Measurements from ENCODE around the gene FGD4.

DNA sequence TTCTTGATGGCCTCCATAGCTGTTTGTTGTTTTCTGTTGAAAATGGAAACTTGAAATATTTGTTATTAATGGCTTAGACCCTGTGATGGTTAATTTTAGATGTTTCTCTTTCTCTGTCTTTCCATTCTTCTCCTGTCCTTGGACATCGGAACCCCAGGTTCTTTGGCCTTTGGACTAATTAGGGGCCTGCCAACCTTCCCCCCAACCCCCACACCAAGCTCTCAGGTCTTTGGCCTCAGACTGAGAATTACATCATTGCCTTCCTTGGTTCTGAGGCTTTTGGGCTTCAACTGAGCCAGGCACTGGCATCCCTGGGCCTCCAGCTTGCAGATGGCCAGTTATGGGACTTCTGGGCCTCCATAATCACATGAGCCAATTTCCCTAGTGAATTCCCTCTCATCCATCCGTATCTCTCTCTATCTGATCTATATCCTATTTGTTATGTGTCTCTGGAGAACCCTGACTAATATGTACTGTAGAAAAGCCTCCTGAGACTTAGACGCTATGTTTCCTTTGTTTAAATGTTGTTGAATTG, 71.6 kb downstream of the FGD4 start:
- TF ChIP-seq FOS (IDR thresholded peaks at IDR 0.05; ENCODE audit: low read depth, low read length) (no peak), BHLHE40 (IDR thresholded peaks at IDR 0.05; ENCODE audit: low read depth, low read length) (no peak), POLR2A (IDR thresholded peaks at IDR 0.05; ENCODE audit: low read depth, low read length) (no peak), MXI1 (IDR thresholded peaks at IDR 0.05; ENCODE audit: borderline replicate concordance, low read depth, low read length) (no peak), NFE2L2 (IDR thresholded peaks at IDR 0.05; ENCODE audit: low read depth, low read length) (no peak), MAFK (IDR thresholded peaks at IDR 0.05; ENCODE audit: low read depth, low read length) (no peak)
- TF ChIP-seq, protein P1, sequence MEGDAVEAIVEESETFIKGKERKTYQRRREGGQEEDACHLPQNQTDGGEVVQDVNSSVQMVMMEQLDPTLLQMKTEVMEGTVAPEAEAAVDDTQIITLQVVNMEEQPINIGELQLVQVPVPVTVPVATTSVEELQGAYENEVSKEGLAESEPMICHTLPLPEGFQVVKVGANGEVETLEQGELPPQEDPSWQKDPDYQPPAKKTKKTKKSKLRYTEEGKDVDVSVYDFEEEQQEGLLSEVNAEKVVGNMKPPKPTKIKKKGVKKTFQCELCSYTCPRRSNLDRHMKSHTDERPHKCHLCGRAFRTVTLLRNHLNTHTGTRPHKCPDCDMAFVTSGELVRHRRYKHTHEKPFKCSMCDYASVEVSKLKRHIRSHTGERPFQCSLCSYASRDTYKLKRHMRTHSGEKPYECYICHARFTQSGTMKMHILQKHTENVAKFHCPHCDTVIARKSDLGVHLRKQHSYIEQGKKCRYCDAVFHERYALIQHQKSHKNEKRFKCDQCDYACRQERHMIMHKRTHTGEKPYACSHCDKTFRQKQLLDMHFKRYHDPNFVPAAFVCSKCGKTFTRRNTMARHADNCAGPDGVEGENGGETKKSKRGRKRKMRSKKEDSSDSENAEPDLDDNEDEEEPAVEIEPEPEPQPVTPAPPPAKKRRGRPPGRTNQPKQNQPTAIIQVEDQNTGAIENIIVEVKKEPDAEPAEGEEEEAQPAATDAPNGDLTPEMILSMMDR (conservative IDR thresholded peaks at IDR 0.05; ENCODE audit: low read depth, low read length), result no peak

All from IMR-90 (cell line).